ENCODE measurements around the gene TJP2.

The TJP2 gene

GRCh38 chr9:69276775-69277174 lies 102.7 kb downstream of the TJP2 start:
- no peaks in the 10 kb centered on the region for H3K79me2 ChIP-seq
- no peak overlapping the region for H2AFZ ChIP-seq
- H3K9me3 ChIP-seq (ENCODE audit: control insufficient read depth, low read length), result no peaks in the 10 kb centered on the region
- H3K4me1 ChIP-seq, result no peaks in the 10 kb centered on the region
- H3K27ac ChIP-seq, result no peak overlapping the region
- no peak overlapping the region for H3K4me2 ChIP-seq (ENCODE audit: low read length)
- H3K4me3 ChIP-seq (ENCODE audit: low read depth, low read length), result no peak overlapping the region
- H3K9ac ChIP-seq, result no peak overlapping the region
- TF ChIP-seq CTCF (IDR thresholded peaks at IDR 0.05), result no peak
- no peaks in the 10 kb centered on the region for H3K36me3 ChIP-seq (ENCODE audit: control insufficient read depth, insufficient read depth, low read length)
- no peaks in the 10 kb centered on the region for H3K27me3 ChIP-seq (ENCODE audit: control insufficient read depth, insufficient read depth, low read length)

GRCh38 chr9:69279084-69279731 lies 105.1 kb downstream of the TJP2 start:
- H3K9ac ChIP-seq, result no peak overlapping the region
- no peak overlapping the region for H3K4me2 ChIP-seq (ENCODE audit: low read length)
- no peak overlapping the region for H2AFZ ChIP-seq
- H3K9me3 ChIP-seq (ENCODE audit: control insufficient read depth, low read length), result no peaks in the 10 kb centered on the region
- H3K4me3 ChIP-seq (ENCODE audit: low read depth, low read length), result no peak overlapping the region
- no peaks in the 10 kb centered on the region for H3K27me3 ChIP-seq (ENCODE audit: control insufficient read depth, insufficient read depth, low read length)
- no peaks in the 10 kb centered on the region for H3K4me1 ChIP-seq
- H3K36me3 ChIP-seq (ENCODE audit: control insufficient read depth, insufficient read depth, low read length), result no peaks in the 10 kb centered on the region
- H3K27ac ChIP-seq, result no peak overlapping the region
- H3K79me2 ChIP-seq, result no peaks in the 10 kb centered on the region
- no peak for TF ChIP-seq CTCF (IDR thresholded peaks at IDR 0.05)

GRCh38 chr9:69279733-69280132 lies 105.7 kb downstream of the TJP2 start:
- H3K4me3 ChIP-seq (ENCODE audit: low read depth, low read length), result no peak overlapping the region
- H3K27ac ChIP-seq, result no peak overlapping the region
- no peaks in the 10 kb centered on the region for H3K9me3 ChIP-seq (ENCODE audit: control insufficient read depth, low read length)
- no peaks in the 10 kb centered on the region for H3K79me2 ChIP-seq
- H3K4me1 ChIP-seq, result no peaks in the 10 kb centered on the region
- no peaks in the 10 kb centered on the region for H3K27me3 ChIP-seq (ENCODE audit: control insufficient read depth, insufficient read depth, low read length)
- TF ChIP-seq CTCF (IDR thresholded peaks at IDR 0.05), result no peak
- H3K9ac ChIP-seq, result no peak overlapping the region
- H3K36me3 ChIP-seq (ENCODE audit: control insufficient read depth, insufficient read depth, low read length), result no peaks in the 10 kb centered on the region
- no peak overlapping the region for H2AFZ ChIP-seq
- no peak overlapping the region for H3K4me2 ChIP-seq (ENCODE audit: low read length)

GRCh38 chr9:69283003-69283402 lies 108.9 kb downstream of the TJP2 start:
- H3K4me3 ChIP-seq (ENCODE audit: low read depth, low read length), result no peak overlapping the region
- no peak overlapping the region for H3K9ac ChIP-seq
- no peak overlapping the region for H2AFZ ChIP-seq
- H3K27me3 ChIP-seq (ENCODE audit: control insufficient read depth, insufficient read depth, low read length), result no peaks in the 10 kb centered on the region
- no peak overlapping the region for H3K4me2 ChIP-seq (ENCODE audit: low read length)
- H3K79me2 ChIP-seq, result no peaks in the 10 kb centered on the region
- no peaks in the 10 kb centered on the region for H3K4me1 ChIP-seq
- H3K9me3 ChIP-seq (ENCODE audit: control insufficient read depth, low read length), result no peaks in the 10 kb centered on the region
- no peak overlapping the region for H3K27ac ChIP-seq
- no peak for TF ChIP-seq CTCF (IDR thresholded peaks at IDR 0.05)
- no peaks in the 10 kb centered on the region for H3K36me3 ChIP-seq (ENCODE audit: control insufficient read depth, insufficient read depth, low read length)

GRCh38 chr9:69292078-69292477 lies 118.0 kb downstream of the TJP2 start:
- Histone ChIP-seq H3K27ac (no peak overlapping the region), H3K4me1 (no peaks in the 10 kb centered on the region), H3K9ac (no peak overlapping the region), H3K79me2 (no peaks in the 10 kb centered on the region), H2AFZ (no peak overlapping the region), H3K36me3 (ENCODE audit: control insufficient read depth, insufficient read depth, low read length) (no peaks in the 10 kb centered on the region), H3K9me3 (ENCODE audit: control insufficient read depth, low read length) (no peaks in the 10 kb centered on the region), H3K4me3 (ENCODE audit: low read depth, low read length) (no peak overlapping the region), H3K27me3 (ENCODE audit: control insufficient read depth, insufficient read depth, low read length) (no peaks in the 10 kb centered on the region), H3K4me2 (ENCODE audit: low read length) (no peak overlapping the region)
- TF ChIP-seq CTCF (IDR thresholded peaks at IDR 0.05), result no peak

All from parathyroid adenoma (tissue), 2 donors.